H9 (cell line): Measurements from ENCODE around the gene NKX1-1. TPM values are rescaled to one million over a fixed set of nuclear protein-coding genes. Genes with fewer than 3 reads are reported as not detected.
A peak's percentile ranks its signal among the peaks of the same experiment; 100 is the strongest.

Experiments
- DNase-seq: peaks from one replicate; pipeline ENCODE4 v3.0.0-alpha.2; 2017
- H2AFZ ChIP-seq: one replicate; pipeline ENCODE4 v1.6.1; 2013; ENCODE audit warnings: mild to moderate bottlenecking, low read length, control low read depth, moderate library complexity
- H2AK5ac ChIP-seq: 2 replicates; pipeline ENCODE4 v1.6.1; 2013; ENCODE audit warnings: low read length, control low read depth, mixed read lengths; ENCODE audit not compliant: insufficient read length
- H2BK120ac ChIP-seq: one replicate; pipeline ENCODE4 v1.6.1; 2013; ENCODE audit warnings: low read depth, mild to moderate bottlenecking, low read length, control low read depth, inconsistent platforms; ENCODE audit not compliant: poor library complexity, severe bottlenecking
- H2BK12ac ChIP-seq: 2 replicates; pipeline ENCODE4 v1.6.1; 2013; ENCODE audit warnings: low read length, control low read depth, mixed read lengths, low read depth; ENCODE audit not compliant: insufficient read length
- H2BK15ac ChIP-seq: 2 replicates; pipeline ENCODE4 v1.6.1; 2013; ENCODE audit warnings: low read depth, low read length, control low read depth
- H2BK20ac ChIP-seq: one replicate; pipeline ENCODE4 v1.6.1; 2013; ENCODE audit warnings: low read depth, mild to moderate bottlenecking, low read length, control low read depth, inconsistent platforms; ENCODE audit not compliant: poor library complexity, severe bottlenecking
- H2BK5ac ChIP-seq: 2 replicates; pipeline ENCODE4 v1.6.1; 2013; ENCODE audit warnings: low read length, control low read depth, mixed read lengths; ENCODE audit not compliant: insufficient read length
- H3K14ac ChIP-seq: 2 replicates; pipeline ENCODE4 v1.6.1; 2013; ENCODE audit warnings: low read length, control low read depth; ENCODE audit not compliant: insufficient read depth
- H3K18ac ChIP-seq: 2 replicates; pipeline ENCODE4 v1.6.1; 2013; ENCODE audit warnings: low read depth, mild to moderate bottlenecking, mixed read lengths, low read length, control low read depth; ENCODE audit not compliant: insufficient read length
- H3K23ac ChIP-seq: 2 replicates; pipeline ENCODE4 v1.6.1; 2013; ENCODE audit warnings: low read length, control low read depth, mixed read lengths, low read depth; ENCODE audit not compliant: insufficient read length
- H3K23me2 ChIP-seq: 2 replicates; pipeline ENCODE4 v1.6.1; 2013; ENCODE audit warnings: low read depth, mild to moderate bottlenecking, mixed read lengths, low read length, control low read depth; ENCODE audit not compliant: insufficient read length, poor library complexity, severe bottlenecking
- H3K27ac ChIP-seq: 2 replicates; pipeline ENCODE4 v1.5.1; 2013; ENCODE audit warnings: low read length, control low read depth, mixed read lengths, low read depth; ENCODE audit not compliant: insufficient read length
- H3K27me3 ChIP-seq: 2 replicates; pipeline ENCODE4 v1.6.1; 2013; ENCODE audit warnings: low read length, control low read depth, inconsistent platforms; ENCODE audit not compliant: insufficient read depth
- H3K4ac ChIP-seq: 2 replicates; pipeline ENCODE4 v1.6.1; 2013; ENCODE audit warnings: low read depth, mild to moderate bottlenecking, control low read depth, inconsistent platforms, low read length, moderate library complexity
- H3K4me1 ChIP-seq: 2 replicates; pipeline ENCODE4 v1.6.1; 2013; ENCODE audit warnings: low read length, control low read depth, inconsistent platforms; ENCODE audit not compliant: insufficient read depth
- H3K4me2 ChIP-seq: 2 replicates; pipeline ENCODE4 v1.6.1; 2013; ENCODE audit warnings: low read length, control low read depth, mixed read lengths; ENCODE audit not compliant: insufficient read length, insufficient read depth
- H3K56ac ChIP-seq: 2 replicates; pipeline ENCODE4 v1.6.1; 2013; ENCODE audit warnings: low read depth, mild to moderate bottlenecking, mixed read lengths, low read length, control low read depth; ENCODE audit not compliant: insufficient read length
- H3K79me1 ChIP-seq: 2 replicates; pipeline ENCODE4 v1.6.1; 2013; ENCODE audit warnings: low read depth, mild to moderate bottlenecking, moderate library complexity, low read length, control low read depth, inconsistent platforms; ENCODE audit not compliant: insufficient read depth, poor library complexity, severe bottlenecking
- H3K79me2 ChIP-seq: 2 replicates; pipeline ENCODE4 v1.6.1; 2013; ENCODE audit warnings: low read length, control low read depth, inconsistent platforms; ENCODE audit not compliant: insufficient read depth
- H3K9ac ChIP-seq: 2 replicates; pipeline ENCODE4 v1.6.1; 2013; ENCODE audit warnings: low read length, control low read depth, mixed read lengths; ENCODE audit not compliant: insufficient read length; ENCODE audit errors: extremely low read depth
- H3K9me3 ChIP-seq: one replicate; pipeline ENCODE4 v1.6.1; 2013; ENCODE audit warnings: low read depth, low read length, inconsistent platforms; ENCODE audit not compliant: control insufficient read depth
- H3T11ph ChIP-seq: one replicate; pipeline ENCODE4 v1.6.1; 2013; ENCODE audit warnings: mild to moderate bottlenecking, low read length, control low read depth, inconsistent platforms
- H4K20me1 ChIP-seq: one replicate; pipeline ENCODE4 v1.6.1; 2013; ENCODE audit not compliant: control insufficient read depth, insufficient read length, insufficient read depth
- H4K5ac ChIP-seq: 2 replicates; pipeline ENCODE4 v1.6.1; 2013; ENCODE audit warnings: low read depth, mild to moderate bottlenecking, mixed read lengths, low read length, control low read depth; ENCODE audit not compliant: insufficient read length
- H4K8ac ChIP-seq: replicated peaks from 2 replicates; pipeline ENCODE4 v1.6.1; 2013; ENCODE audit warnings: low read length, control low read depth, mixed read lengths, low read depth; ENCODE audit not compliant: insufficient read length
- H4K91ac ChIP-seq: 2 replicates; pipeline ENCODE4 v1.6.1; 2013; ENCODE audit warnings: low read depth, mild to moderate bottlenecking, moderate library complexity, mixed read lengths, low read length, control low read depth; ENCODE audit not compliant: insufficient read length
- H3K27ac Mint-ChIP-seq, 3 experiments: 2 replicates in 2 of 3; 3 replicates in 1 of 3; pipeline ENCODE4 v1.8.0; 2020 to 2021; ENCODE audit warnings: mixed read lengths in 3 of 3, mild to moderate bottlenecking in 1 of 3, moderate library complexity in 1 of 3
- H3K27me3 Mint-ChIP-seq: 2 replicates; pipeline ENCODE4 v1.8.0; 2021; ENCODE audit warnings: low read depth, mild to moderate bottlenecking, moderate library complexity, mixed read lengths
- H3K36me3 Mint-ChIP-seq, 3 experiments: 2 replicates in 2 of 3; 3 replicates in 1 of 3; pipeline ENCODE4 v1.8.0; 2020 to 2021; ENCODE audit warnings: low read depth in 3 of 3, mixed read lengths in 3 of 3; ENCODE audit not compliant: insufficient read depth in 1 of 3
- H3K4me1 Mint-ChIP-seq, 2 experiments: 2 replicates each; pipeline ENCODE4 v1.8.0; 2020; ENCODE audit warnings: mixed read lengths in 2 of 2
- H3K4me3 Mint-ChIP-seq, 2 experiments: 2 replicates in 1 of 2; 3 replicates in 1 of 2; pipeline ENCODE4 v1.8.0; 2020 to 2021; ENCODE audit warnings: mild to moderate bottlenecking in 2 of 2, mixed read lengths in 2 of 2, moderate library complexity in 1 of 2
- H3K9me3 Mint-ChIP-seq, 2 experiments: 2 replicates in 1 of 2; 3 replicates in 1 of 2; pipeline ENCODE4 v1.8.0; 2020; ENCODE audit warnings: mild to moderate bottlenecking in 2 of 2, mixed read lengths in 2 of 2, moderate library complexity in 1 of 2
- CTCF ChIP-seq: fragments of 200-600 bp; sonication (generic); conservative IDR thresholded peaks from 3 replicates; pipeline ENCODE4 v1.8.0; 2021; ENCODE audit warnings: antibody characterized with exemption, mild to moderate bottlenecking
- WGBS: extraction: QIAGEN DNeasy Blood & Tissue Kit; methylation state at CpG from one replicate; pipeline ENCODE4 v1.1.7; 2013; ENCODE audit warnings: missing lambda C conversion rate, low lambda C conversion rate, mixed read lengths; ENCODE audit not compliant: insufficient read length; ENCODE audit errors: extremely low coverage; 5-methylcytosine and 5-hydroxymethylcytosine counted together
- total RNA-seq: library from RNA; stranded (reverse); gene quantifications from 2 replicates; pipeline ENCODE4 v1.2.1, GENCODE V29; 2021

The NKX1-1 gene
- total RNA-seq, 1 experiment from 2014 or later, result not detected

GRCh38 chr4:1407657-1408333 lies 1.6 kb upstream of the NKX1-1 start:
- no peak for TF ChIP-seq CTCF
- no peaks in the 10 kb centered on the region for H4K20me1 ChIP-seq
- Mint-ChIP-seq H3K9me3 (peaks cover 0 to 2% of the 10 kb centered on the region in 2 experiments; a peak in 2 of 5 replicates), H3K4me3 (peak overlapping the region in 1 of 2 experiments; percentile 69; a peak in 2 of 5 replicates), H3K36me3 (peaks cover 0 to 2% (median 0%) of the 10 kb centered on the region in 3 experiments; a peak in 3 of 7 replicates), H3K27me3 (peaks cover 82% of the 10 kb centered on the region), H3K27ac (no peak overlapping the region), H3K4me1 (peaks cover 4 to 15% of the 10 kb centered on the region in 2 experiments; a peak in 3 of 4 replicates)
- no peak overlapping the region for H3T11ph ChIP-seq
- peak; percentile 22 for DNase-seq
- no peak overlapping the region for H2AK5ac ChIP-seq
- H2BK5ac ChIP-seq, result no peak overlapping the region
- H3K27ac ChIP-seq, result no peak overlapping the region
- H2BK12ac ChIP-seq, result no peak overlapping the region
- H2BK15ac ChIP-seq, result no peak overlapping the region
- H3K56ac ChIP-seq, result no peak overlapping the region
- H3K4me1 ChIP-seq, result no peaks in the 10 kb centered on the region; the same call in 1 of the 2 replicates
- H2BK20ac ChIP-seq, result no peak overlapping the region
- no peak overlapping the region for H3K14ac ChIP-seq
- no peaks in the 10 kb centered on the region for H3K79me1 ChIP-seq
- no peak overlapping the region for H3K23ac ChIP-seq
- H3K9ac ChIP-seq, result no peak overlapping the region
- no CpG with 5 or more reads among the region's 53 CpGs for WGBS
- no peaks in the 10 kb centered on the region for H3K79me2 ChIP-seq
- peak overlapping the region; percentile 15 for H3K4me2 ChIP-seq
- peaks cover 3% of the 10 kb centered on the region for H3K23me2 ChIP-seq
- H4K91ac ChIP-seq, result no peak overlapping the region
- H3K18ac ChIP-seq, result no peak overlapping the region
- H4K5ac ChIP-seq, result no peak overlapping the region
- H3K9me3 ChIP-seq, result no peaks in the 10 kb centered on the region
- no peak overlapping the region for H3K4ac ChIP-seq
- no peak overlapping the region for H2BK120ac ChIP-seq
- H4K8ac ChIP-seq, result no peak overlapping the region
- H2AFZ ChIP-seq, result no peak overlapping the region
- H3K27me3 ChIP-seq, result peaks cover 75% of the 10 kb centered on the region
